ENCODE data around the gene POU5F1. TPM values are rescaled to one million over a fixed set of nuclear protein-coding genes. Genes with fewer than 3 reads are reported as not detected.

The POU5F1 gene
- total and polyA plus RNA-seq, 2 donors (not counting 1 experiment from before 2014, with no cell fraction given): under 0.01 TPM; not detected in 1

GRCh38 chr6:31158140-31158862 lies 12.2 kb downstream of the POU5F1 start, which contains the start of gene TCF19:
Gene TCF19 (plus strand): TSS chr6:31158589. CDS start chr6:31159470, 881 bp downstream.
- Histone ChIP-seq H3K9ac (ENCODE audit: insufficient read depth, low read length) (peak within 1 kb of the TSS; percentile 82), H3K27ac (ENCODE audit: insufficient read depth, low read length) (peak within 1 kb of the TSS; percentile 76), H3K4me1 (ENCODE audit: control insufficient read depth, extremely low read depth, insufficient read depth, low read length) (peaks cover 11% of the 10 kb centered on the region), H4K20me1 (ENCODE audit: control insufficient read depth, extremely low read depth, insufficient read depth, low read length) (no peaks in the 10 kb centered on the region), H3K79me2 (ENCODE audit: control insufficient read depth, insufficient read depth, low read length) (peaks cover 23% of the 10 kb centered on the region), H3K4me3 (replicated peaks in 1 of 4; ENCODE audit: control extremely low read depth in 1 of 4, insufficient read depth in 1 of 4, low read depth in 3 of 4, low read length in 4 of 4) (peak within 1 kb of the TSS; percentile 86 to 95 (median 92)), H3K4me2 (ENCODE audit: extremely low read depth, insufficient read depth, low read length) (peak within 1 kb of the TSS; percentile 99), H3K36me3 (ENCODE audit: control insufficient read depth, insufficient read depth, low read length) (peaks cover 5% of the 10 kb centered on the region), H2AFZ (ENCODE audit: low read length) (peak within 1 kb of the TSS; percentile 90), H3K9me3 (ENCODE audit: control insufficient read depth, insufficient read depth, low read depth, low read length) (no peaks in the 10 kb centered on the region), H3K27me3 (ENCODE audit: control insufficient read depth, insufficient read depth, low read length) (no peaks in the 10 kb centered on the region)
- no peak for TF ChIP-seq EZH2 (IDR thresholded peaks at IDR 0.05; ENCODE audit: low read length, missing control alignments)
- no peak for TF ChIP-seq CTCF (conservative IDR thresholded peaks at IDR 0.05 in 1 of 2, IDR thresholded peaks at IDR 0.05 in 1 of 2; ENCODE audit: low read depth in 1 of 2, low read length in 2 of 2)
- peak; percentile 97 to 99 for DNase-seq (ENCODE audit: low read depth in 2 of 2)

- no peak for TF ChIP-seq EZH2 (IDR thresholded peaks at IDR 0.05; ENCODE audit: low read length, missing control alignments)
- no peak for TF ChIP-seq CTCF (conservative IDR thresholded peaks at IDR 0.05 in 1 of 2, IDR thresholded peaks at IDR 0.05 in 1 of 2; ENCODE audit: low read depth in 1 of 2, low read length in 2 of 2)
- Histone ChIP-seq H4K20me1 (ENCODE audit: control insufficient read depth, extremely low read depth, insufficient read depth, low read length) (no peaks in the 10 kb centered on the region), H3K27me3 (ENCODE audit: control insufficient read depth, insufficient read depth, low read length) (no peaks in the 10 kb centered on the region), H3K36me3 (ENCODE audit: control insufficient read depth, insufficient read depth, low read length) (peaks cover 5% of the 10 kb centered on the region), H3K9ac (ENCODE audit: insufficient read depth, low read length) (peak within 1 kb of the TSS; percentile 82), H3K4me1 (ENCODE audit: control insufficient read depth, extremely low read depth, insufficient read depth, low read length) (peaks cover 11% of the 10 kb centered on the region), H3K9me3 (ENCODE audit: control insufficient read depth, insufficient read depth, low read depth, low read length) (no peaks in the 10 kb centered on the region), H3K4me2 (ENCODE audit: extremely low read depth, insufficient read depth, low read length) (peak within 1 kb of the TSS; percentile 99), H2AFZ (ENCODE audit: low read length) (peak within 1 kb of the TSS; percentile 90), H3K79me2 (ENCODE audit: control insufficient read depth, insufficient read depth, low read length) (peaks cover 23% of the 10 kb centered on the region), H3K27ac (ENCODE audit: insufficient read depth, low read length) (peak within 1 kb of the TSS; percentile 76), H3K4me3 (replicated peaks in 1 of 4; ENCODE audit: control extremely low read depth in 1 of 4, insufficient read depth in 1 of 4, low read depth in 3 of 4, low read length in 4 of 4) (peak within 1 kb of the TSS; percentile 86 to 95 (median 92))
- no peak for DNase-seq (ENCODE audit: low read depth in 2 of 2)
These were observed 12.9 kb downstream of the POU5F1 start, which contains the start of gene CCHCR1 for GRCh38 chr6:31157513-31158139. Gene CCHCR1 (minus strand): TSS chr6:31157802. CDS start chr6:31157600, 202 bp downstream.

- H3K4me3 ChIP-seq (replicated peaks in 1 of 4; ENCODE audit: control extremely low read depth in 1 of 4, insufficient read depth in 1 of 4, low read depth in 3 of 4, low read length in 4 of 4): no peak overlapping the region
- peaks cover 5% of the 10 kb centered on the region for H3K36me3 ChIP-seq (ENCODE audit: control insufficient read depth, insufficient read depth, low read length)
- peaks cover 11% of the 10 kb centered on the region for H3K4me1 ChIP-seq (ENCODE audit: control insufficient read depth, extremely low read depth, insufficient read depth, low read length)
- H3K79me2 ChIP-seq (ENCODE audit: control insufficient read depth, insufficient read depth, low read length): peaks cover 23% of the 10 kb centered on the region
- H3K9me3 ChIP-seq (ENCODE audit: control insufficient read depth, insufficient read depth, low read depth, low read length): no peaks in the 10 kb centered on the region
- H2AFZ ChIP-seq (ENCODE audit: low read length): no peak overlapping the region
- no peaks in the 10 kb centered on the region for H3K27me3 ChIP-seq (ENCODE audit: control insufficient read depth, insufficient read depth, low read length)
- no peak for DNase-seq (ENCODE audit: low read depth in 2 of 2)
- TF ChIP-seq CTCF (conservative IDR thresholded peaks at IDR 0.05 in 1 of 2, IDR thresholded peaks at IDR 0.05 in 1 of 2; ENCODE audit: low read depth in 1 of 2, low read length in 2 of 2) (no peak), EZH2 (IDR thresholded peaks at IDR 0.05; ENCODE audit: low read length, missing control alignments) (no peak)
- H3K4me2 ChIP-seq (ENCODE audit: extremely low read depth, insufficient read depth, low read length): no peak overlapping the region
- no peaks in the 10 kb centered on the region for H4K20me1 ChIP-seq (ENCODE audit: control insufficient read depth, extremely low read depth, insufficient read depth, low read length)
- no peak overlapping the region for H3K9ac ChIP-seq (ENCODE audit: insufficient read depth, low read length)
- H3K27ac ChIP-seq (ENCODE audit: insufficient read depth, low read length): no peak overlapping the region
These were observed 13.8 kb downstream of the POU5F1 start for GRCh38 chr6:31156641-31157040.

Measured in fibroblast of lung (primary cell).